Measurements from ENCODE around the gene PCNX2.

GRCh38 chr1:232988572-232989040 is 306.9 kb downstream of the PCNX2 start:
- TF ChIP-seq EZH2 (IDR thresholded peaks at IDR 0.05; ENCODE audit: borderline replicate concordance, insufficient read depth, low read depth, low read length, poor library complexity, severe bottlenecking) = no peak
- no peak for TF ChIP-seq CTCF (IDR thresholded peaks at IDR 0.05)

Measured in B cell (primary cell).